ENCODE results near the gene WDR20.
"Not testable (repeated sequence)": the region's sequence is repeated elsewhere in the genome, so short reads cannot be mapped to it uniquely, and the experiment has no call there.

WDR20 gene

GRCh38 chr14:102238766-102239165 is 99.1 kb downstream of the WDR20 start:
- Histone ChIP-seq H3K4me3 (ENCODE audit: low read depth, low read length) (no peak overlapping the region), H3K27ac (no peak overlapping the region), H3K36me3 (no peaks in the 10 kb centered on the region), H3K9me3 (ENCODE audit: severe bottlenecking) (peaks cover 10% of the 10 kb centered on the region), H3K27me3 (ENCODE audit: insufficient read depth, low read depth, severe bottlenecking) (no peaks in the 10 kb centered on the region)
- DNase-seq, result no peak
- no peak for TF ChIP-seq CTCF (IDR thresholded peaks at IDR 0.05; ENCODE audit: low read depth, low read length)

GRCh38 chr14:102239231-102239630 is 99.5 kb downstream of the WDR20 start:
- H3K36me3 ChIP-seq, result no peaks in the 10 kb centered on the region
- DNase-seq, result no peak
- no peaks in the 10 kb centered on the region for H3K27me3 ChIP-seq (ENCODE audit: insufficient read depth, low read depth, severe bottlenecking)
- peak overlapping the region; percentile 31; the same call in 1 of the 2 replicates for H3K27ac ChIP-seq
- no peak for TF ChIP-seq CTCF (IDR thresholded peaks at IDR 0.05; ENCODE audit: low read depth, low read length)
- H3K4me3 ChIP-seq (ENCODE audit: low read depth, low read length), result no peak overlapping the region
- H3K9me3 ChIP-seq (ENCODE audit: severe bottlenecking), result peaks cover 10% of the 10 kb centered on the region

- not testable (repeated sequence) for H3K4me3 ChIP-seq (ENCODE audit: low read depth, low read length); H3K36me3 ChIP-seq; DNase-seq; H3K27me3 ChIP-seq (ENCODE audit: insufficient read depth, low read depth, severe bottlenecking); H3K9me3 ChIP-seq (ENCODE audit: severe bottlenecking)
- H3K27ac ChIP-seq, result peak overlapping the region; percentile 83
These were observed 100.8 kb downstream of the WDR20 start for GRCh38 chr14:102240481-102240880.

- TF ChIP-seq CTCF (IDR thresholded peaks at IDR 0.05; ENCODE audit: low read depth, low read length), result no peak
- peak; percentile 94 for DNase-seq
- Histone ChIP-seq H3K27me3 (ENCODE audit: insufficient read depth, low read depth, severe bottlenecking) (no peaks in the 10 kb centered on the region), H3K4me3 (ENCODE audit: low read depth, low read length) (peak overlapping the region; percentile 23; the same call in 1 of the 2 replicates), H3K9me3 (ENCODE audit: severe bottlenecking) (peaks cover 10% of the 10 kb centered on the region), H3K27ac (peak overlapping the region; percentile 90), H3K36me3 (no peaks in the 10 kb centered on the region)
These were observed 101.5 kb downstream of the WDR20 start for GRCh38 chr14:102241147-102241546.

GRCh38 chr14:102243795-102244194 is 104.1 kb downstream of the WDR20 start:
- not testable (repeated sequence) for H3K9me3 ChIP-seq (ENCODE audit: severe bottlenecking); H3K36me3 ChIP-seq; H3K4me3 ChIP-seq (ENCODE audit: low read depth, low read length); H3K27ac ChIP-seq; H3K27me3 ChIP-seq (ENCODE audit: insufficient read depth, low read depth, severe bottlenecking); DNase-seq

- Histone ChIP-seq H3K27ac (no peak overlapping the region), H3K36me3 (no peaks in the 10 kb centered on the region), H3K9me3 (ENCODE audit: severe bottlenecking) (peaks cover 3% of the 10 kb centered on the region), H3K4me3 (ENCODE audit: low read depth, low read length) (no peak overlapping the region), H3K27me3 (ENCODE audit: insufficient read depth, low read depth, severe bottlenecking) (no peaks in the 10 kb centered on the region)
- TF ChIP-seq CTCF (IDR thresholded peaks at IDR 0.05; ENCODE audit: low read depth, low read length), result no peak
- DNase-seq, result no peak
These were observed 106.4 kb downstream of the WDR20 start for GRCh38 chr14:102246071-102246470.

- Histone ChIP-seq H3K36me3 (no peaks in the 10 kb centered on the region), H3K9me3 (ENCODE audit: severe bottlenecking) (peaks cover 3% of the 10 kb centered on the region), H3K27me3 (ENCODE audit: insufficient read depth, low read depth, severe bottlenecking) (no peaks in the 10 kb centered on the region), H3K27ac (peak overlapping the region; percentile 32; the same call in 1 of the 2 replicates), H3K4me3 (ENCODE audit: low read depth, low read length) (no peak overlapping the region)
- DNase-seq, result peak; percentile 30
- no peak for TF ChIP-seq CTCF (IDR thresholded peaks at IDR 0.05; ENCODE audit: low read depth, low read length)
These were observed 108.4 kb downstream of the WDR20 start for GRCh38 chr14:102248121-102248520.

Measured in WERI-Rb-1 (cell line).